ENCODE measurements around the gene SCN9A.
"Not testable (repeated sequence)": the region's sequence is repeated elsewhere in the genome, so short reads cannot be mapped to it uniquely, and the experiment has no call there.

The SCN9A gene

DNA sequence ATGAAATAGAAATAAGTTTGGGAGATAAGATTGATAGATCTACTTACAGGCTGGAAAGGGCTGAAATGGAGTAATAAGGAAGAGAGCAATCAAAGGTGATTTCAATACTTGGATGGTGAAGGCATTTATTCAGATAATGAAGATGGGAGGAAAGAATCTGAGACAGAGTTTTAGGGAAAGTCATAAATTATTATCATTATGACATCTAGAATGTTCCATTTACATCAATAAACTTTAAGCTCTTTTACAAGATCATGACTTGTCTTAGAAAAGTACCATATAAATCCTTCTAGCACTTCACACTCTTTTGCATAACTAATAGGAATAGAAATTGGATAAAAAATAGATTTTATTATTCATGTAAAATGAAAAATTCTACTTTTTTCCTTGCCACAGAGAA, 2.2 kb downstream of the SCN9A start:
- Histone ChIP-seq H3K4me3 (ENCODE audit: low read length) (no peak overlapping the region), H3K36me3 (ENCODE audit: control insufficient read depth, insufficient read depth, low read length) (no peaks in the 10 kb centered on the region), H3K4me1 (ENCODE audit: control insufficient read depth, insufficient read depth, low read length) (peaks cover 4% of the 10 kb centered on the region), H3K9me3 (ENCODE audit: control insufficient read depth, low read length) (no peaks in the 10 kb centered on the region), H3K9ac (ENCODE audit: low read length) (no peak overlapping the region), H3K27me3 (ENCODE audit: control insufficient read depth, insufficient read depth, low read length) (no peaks in the 10 kb centered on the region)

GRCh38 chr2:166373105-166373504, 2.6 kb downstream of the SCN9A start:
- no peaks in the 10 kb centered on the region for H3K27me3 ChIP-seq (ENCODE audit: control insufficient read depth, insufficient read depth, low read length)
- no peak overlapping the region for H3K4me3 ChIP-seq (ENCODE audit: low read length)
- H3K4me1 ChIP-seq (ENCODE audit: control insufficient read depth, insufficient read depth, low read length): peaks cover 4% of the 10 kb centered on the region
- no peaks in the 10 kb centered on the region for H3K9me3 ChIP-seq (ENCODE audit: control insufficient read depth, low read length)
- H3K36me3 ChIP-seq (ENCODE audit: control insufficient read depth, insufficient read depth, low read length): no peaks in the 10 kb centered on the region
- H3K9ac ChIP-seq (ENCODE audit: low read length): no peak overlapping the region

DNA sequence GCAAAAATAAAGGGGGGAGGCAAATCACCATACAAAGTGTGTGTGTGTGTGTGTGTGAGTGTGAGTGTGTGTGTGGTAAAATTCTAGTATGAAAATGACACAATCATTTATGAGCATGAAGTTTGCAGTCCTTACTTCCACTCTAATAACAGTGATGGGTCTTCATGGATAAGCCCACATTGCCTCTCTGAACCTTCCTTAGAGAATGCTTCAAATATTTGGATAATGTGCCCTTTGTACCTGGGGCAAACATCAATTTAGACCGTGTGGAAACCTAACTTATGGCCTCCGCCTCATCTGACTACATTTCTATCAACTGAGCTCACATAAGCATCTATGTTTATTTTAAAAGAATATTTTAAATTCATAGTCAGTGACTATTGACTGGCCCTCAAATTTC, 3.7 kb downstream of the SCN9A start:
- Histone ChIP-seq H3K9me3 (ENCODE audit: control insufficient read depth, low read length) (no peaks in the 10 kb centered on the region), H3K36me3 (ENCODE audit: control insufficient read depth, insufficient read depth, low read length) (no peaks in the 10 kb centered on the region), H3K27me3 (ENCODE audit: control insufficient read depth, insufficient read depth, low read length) (no peaks in the 10 kb centered on the region), H3K4me3 (ENCODE audit: low read length) (no peak overlapping the region), H3K4me1 (ENCODE audit: control insufficient read depth, insufficient read depth, low read length) (peaks cover 4% of the 10 kb centered on the region), H3K9ac (ENCODE audit: low read length) (no peak overlapping the region)

DNA sequence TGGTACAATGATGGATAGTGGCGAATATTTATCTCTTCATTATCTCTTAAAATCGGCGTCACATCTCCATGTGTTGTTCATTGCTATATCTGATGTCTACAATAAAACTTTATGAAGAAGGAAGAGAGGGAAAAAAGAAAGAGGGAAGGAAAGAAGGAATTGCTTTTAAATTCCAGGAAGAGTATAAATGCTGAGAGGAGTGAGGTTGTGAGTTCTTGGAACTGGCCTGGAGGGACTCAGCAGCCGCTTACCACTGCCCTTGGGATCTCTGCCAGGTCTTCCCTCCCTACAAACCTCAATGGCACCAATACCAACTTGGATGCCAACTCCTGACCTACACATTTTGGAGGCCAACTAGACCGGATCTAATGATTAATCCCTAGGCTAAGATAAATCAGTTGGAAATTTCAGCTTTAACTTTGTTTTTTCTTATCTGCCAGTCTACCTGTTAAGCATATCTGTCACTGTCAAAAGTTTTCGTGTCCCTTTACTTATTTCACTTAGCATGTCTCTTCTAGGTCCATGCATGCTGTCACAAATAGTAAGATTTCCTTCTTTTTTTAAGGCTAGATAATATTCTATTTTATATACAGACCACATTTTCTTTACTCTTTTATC, 9.8 kb downstream of the SCN9A start:
- Histone ChIP-seq H3K27me3 (ENCODE audit: control insufficient read depth, insufficient read depth, low read length) (no peaks in the 10 kb centered on the region), H3K9me3 (ENCODE audit: control insufficient read depth, low read length) (no peaks in the 10 kb centered on the region), H3K4me1 (ENCODE audit: control insufficient read depth, insufficient read depth, low read length) (no peaks in the 10 kb centered on the region), H3K9ac (ENCODE audit: low read length) (no peak overlapping the region), H3K4me3 (ENCODE audit: low read length) (no peak overlapping the region), H3K36me3 (ENCODE audit: control insufficient read depth, insufficient read depth, low read length) (no peaks in the 10 kb centered on the region)

GRCh38 chr2:166365239-166365638, 10.5 kb downstream of the SCN9A start:
- Histone ChIP-seq H3K27me3 (ENCODE audit: control insufficient read depth, insufficient read depth, low read length) (no peaks in the 10 kb centered on the region), H3K4me1 (ENCODE audit: control insufficient read depth, insufficient read depth, low read length) (no peaks in the 10 kb centered on the region), H3K36me3 (ENCODE audit: control insufficient read depth, insufficient read depth, low read length) (no peaks in the 10 kb centered on the region), H3K4me3 (ENCODE audit: low read length) (no peak overlapping the region), H3K9me3 (ENCODE audit: control insufficient read depth, low read length) (no peaks in the 10 kb centered on the region), H3K9ac (ENCODE audit: low read length) (no peak overlapping the region)

- Histone ChIP-seq H3K4me3 (ENCODE audit: low read length) (no peak overlapping the region), H3K9ac (ENCODE audit: low read length) (no peak overlapping the region), H3K4me1 (ENCODE audit: control insufficient read depth, insufficient read depth, low read length) (no peaks in the 10 kb centered on the region), H3K27me3 (ENCODE audit: control insufficient read depth, insufficient read depth, low read length) (no peaks in the 10 kb centered on the region), H3K9me3 (ENCODE audit: control insufficient read depth, low read length) (no peaks in the 10 kb centered on the region), H3K36me3 (ENCODE audit: control insufficient read depth, insufficient read depth, low read length) (no peaks in the 10 kb centered on the region)
These were observed 11.1 kb downstream of the SCN9A start for GRCh38 chr2:166364476-166365161.

- Histone ChIP-seq H3K9me3 (ENCODE audit: control insufficient read depth, low read length) (no peaks in the 10 kb centered on the region), H3K9ac (ENCODE audit: low read length) (no peak overlapping the region), H3K4me1 (ENCODE audit: control insufficient read depth, insufficient read depth, low read length) (no peaks in the 10 kb centered on the region), H3K36me3 (ENCODE audit: control insufficient read depth, insufficient read depth, low read length) (no peaks in the 10 kb centered on the region), H3K27me3 (ENCODE audit: control insufficient read depth, insufficient read depth, low read length) (no peaks in the 10 kb centered on the region), H3K4me3 (ENCODE audit: low read length) (no peak overlapping the region)
These were observed 14.2 kb downstream of the SCN9A start for GRCh38 chr2:166361351-166362153.

GRCh38 chr2:166360906-166361305, 14.8 kb downstream of the SCN9A start:
- no peaks in the 10 kb centered on the region for H3K27me3 ChIP-seq (ENCODE audit: control insufficient read depth, insufficient read depth, low read length)
- H3K4me1 ChIP-seq (ENCODE audit: control insufficient read depth, insufficient read depth, low read length): no peaks in the 10 kb centered on the region
- no peak overlapping the region for H3K4me3 ChIP-seq (ENCODE audit: low read length)
- no peaks in the 10 kb centered on the region for H3K9me3 ChIP-seq (ENCODE audit: control insufficient read depth, low read length)
- H3K9ac ChIP-seq (ENCODE audit: low read length): no peak overlapping the region
- H3K36me3 ChIP-seq (ENCODE audit: control insufficient read depth, insufficient read depth, low read length): no peaks in the 10 kb centered on the region

- no peak overlapping the region for H3K4me3 ChIP-seq (ENCODE audit: low read length)
- no peaks in the 10 kb centered on the region for H3K36me3 ChIP-seq (ENCODE audit: control insufficient read depth, insufficient read depth, low read length)
- no peaks in the 10 kb centered on the region for H3K4me1 ChIP-seq (ENCODE audit: control insufficient read depth, insufficient read depth, low read length)
- H3K9ac ChIP-seq (ENCODE audit: low read length): no peak overlapping the region
- H3K9me3 ChIP-seq (ENCODE audit: control insufficient read depth, low read length): no peaks in the 10 kb centered on the region
- no peaks in the 10 kb centered on the region for H3K27me3 ChIP-seq (ENCODE audit: control insufficient read depth, insufficient read depth, low read length)
These were observed 15.3 kb downstream of the SCN9A start for GRCh38 chr2:166360426-166360825.

- not testable (repeated sequence) for H3K9me3 ChIP-seq (ENCODE audit: control insufficient read depth, low read length); H3K36me3 ChIP-seq (ENCODE audit: control insufficient read depth, insufficient read depth, low read length); H3K4me3 ChIP-seq (ENCODE audit: low read length); H3K27me3 ChIP-seq (ENCODE audit: control insufficient read depth, insufficient read depth, low read length); H3K4me1 ChIP-seq (ENCODE audit: control insufficient read depth, insufficient read depth, low read length); H3K9ac ChIP-seq (ENCODE audit: low read length)
These were observed 17.8 kb downstream of the SCN9A start for GRCh38 chr2:166357950-166358321.

DNA sequence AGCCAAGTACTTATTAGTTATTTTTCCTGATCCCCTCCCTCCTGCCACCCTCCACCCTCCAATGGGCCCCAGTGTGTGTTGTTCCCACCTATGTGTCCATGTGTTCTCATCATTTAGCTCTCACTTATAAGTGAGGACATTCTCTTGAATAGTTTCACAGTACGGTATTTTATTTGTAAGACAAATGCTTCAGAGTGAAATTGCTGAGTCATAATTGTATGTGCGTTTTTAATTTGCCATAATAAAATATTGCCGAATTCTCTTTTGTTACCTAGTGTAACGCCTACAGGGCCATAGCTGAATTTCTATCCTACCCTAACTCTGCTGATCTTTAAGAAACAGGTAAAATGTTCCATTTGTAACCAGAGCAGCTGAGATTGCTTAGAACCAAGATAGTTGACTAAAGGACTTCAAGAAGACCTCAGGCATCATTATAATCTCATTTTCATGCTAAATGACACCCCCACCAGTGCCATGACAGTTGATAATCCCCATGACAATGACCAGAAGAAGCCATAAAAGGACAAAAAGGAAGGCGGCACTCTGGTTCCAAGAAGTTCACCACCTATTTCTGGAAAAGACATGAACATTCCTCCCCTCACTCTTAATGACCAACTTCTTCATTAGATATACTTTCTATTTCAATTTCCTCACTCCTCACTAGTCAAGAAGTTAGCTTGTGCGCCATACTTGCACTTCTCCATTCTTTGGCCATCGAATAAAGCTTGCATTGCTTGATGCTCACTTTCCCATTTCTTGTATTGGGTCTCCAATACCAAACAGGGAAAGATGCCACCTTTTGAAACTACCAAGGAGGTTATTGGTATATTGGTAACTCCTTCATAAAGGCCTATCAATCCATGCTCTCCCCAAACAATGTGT, 18.4 kb downstream of the SCN9A start:
- no peaks in the 10 kb centered on the region for H3K27me3 ChIP-seq (ENCODE audit: control insufficient read depth, insufficient read depth, low read length)
- H3K9me3 ChIP-seq (ENCODE audit: control insufficient read depth, low read length): no peaks in the 10 kb centered on the region
- no peak overlapping the region for H3K9ac ChIP-seq (ENCODE audit: low read length)
- no peaks in the 10 kb centered on the region for H3K4me1 ChIP-seq (ENCODE audit: control insufficient read depth, insufficient read depth, low read length)
- no peaks in the 10 kb centered on the region for H3K36me3 ChIP-seq (ENCODE audit: control insufficient read depth, insufficient read depth, low read length)
- H3K4me3 ChIP-seq (ENCODE audit: low read length): no peak overlapping the region
